Mesenchymal stem cell (in vitro differentiated cells and primary cell): ENCODE measurements around the gene USP22.

Experiments used
- DNase-seq: peaks from one replicate; pipeline ENCODE4 v3.0.0-alpha.2; 2013
- H2AFZ ChIP-seq: one replicate; pipeline ENCODE4 v1.6.1; 2013; ENCODE audit warnings: low read depth, mild to moderate bottlenecking, control low read depth, inconsistent platforms, low read length, moderate library complexity
- H2AK5ac ChIP-seq: 2 replicates; pipeline ENCODE4 v1.6.1; 2013; ENCODE audit warnings: low read length, moderate library complexity, mild to moderate bottlenecking, inconsistent platforms; ENCODE audit not compliant: severe bottlenecking
- H2BK120ac ChIP-seq: one replicate; pipeline ENCODE4 v1.6.1; 2013; ENCODE audit warnings: low read depth, mild to moderate bottlenecking, inconsistent platforms, low read length, moderate library complexity
- H2BK12ac ChIP-seq, 2 experiments: one replicate each; pipeline ENCODE4 v1.6.1; 2013; ENCODE audit warnings: inconsistent platforms in 2 of 2, low read length in 2 of 2, mild to moderate bottlenecking in 2 of 2, moderate library complexity in 2 of 2, control low read depth in 1 of 2
- H2BK15ac ChIP-seq: one replicate; pipeline ENCODE4 v1.6.1; 2013; ENCODE audit warnings: mild to moderate bottlenecking, low read depth, inconsistent platforms; ENCODE audit not compliant: poor library complexity, severe bottlenecking
- H2BK5ac ChIP-seq: 2 replicates; pipeline ENCODE4 v1.6.1; 2013; ENCODE audit warnings: low read depth, mild to moderate bottlenecking, low read length, control low read depth, inconsistent platforms; ENCODE audit not compliant: poor library complexity, severe bottlenecking
- H3K14ac ChIP-seq, 2 experiments: one replicate each; pipeline ENCODE4 v1.6.1; 2013; ENCODE audit warnings: inconsistent platforms in 2 of 2, low read length in 2 of 2, control low read depth in 1 of 2, mild to moderate bottlenecking in 1 of 2, moderate library complexity in 1 of 2
- H3K18ac ChIP-seq, 2 experiments: one replicate each; pipeline ENCODE4 v1.6.1; 2013; ENCODE audit warnings: inconsistent platforms in 2 of 2, low read length in 2 of 2, control low read depth in 1 of 2, low read depth in 1 of 2, mild to moderate bottlenecking in 1 of 2
- H3K23ac ChIP-seq, 2 experiments: one replicate each; pipeline ENCODE4 v1.6.1; 2013; ENCODE audit warnings: inconsistent platforms in 2 of 2, low read length in 2 of 2, mild to moderate bottlenecking in 2 of 2, moderate library complexity in 2 of 2, control low read depth in 1 of 2
- H3K27ac ChIP-seq: 2 replicates; pipeline ENCODE4 v1.5.1; 2013; ENCODE audit warnings: mild to moderate bottlenecking, moderate library complexity, low read length, control low read depth, inconsistent platforms; ENCODE audit not compliant: poor library complexity, severe bottlenecking
- H3K27me3 ChIP-seq, 2 experiments: 2 replicates each; pipeline versions ENCODE4 v1.6.1 to v1.7.0; 2013; ENCODE audit warnings: low read length in 2 of 2, mild to moderate bottlenecking in 2 of 2, moderate library complexity in 2 of 2, control low read depth in 1 of 2, inconsistent platforms in 1 of 2; ENCODE audit not compliant: control insufficient read depth in 1 of 2, insufficient read depth in 1 of 2
- H3K36me3 ChIP-seq, 2 experiments: 2 replicates each; pipeline versions ENCODE4 v1.6.1 to v1.7.0; 2013; ENCODE audit warnings: low read length in 2 of 2, control low read depth in 1 of 2, inconsistent platforms in 1 of 2, low read depth in 1 of 2, mild to moderate bottlenecking in 1 of 2; ENCODE audit not compliant: insufficient read depth in 2 of 2, control insufficient read depth in 1 of 2
- H3K4ac ChIP-seq, 2 experiments: one replicate each; pipeline ENCODE4 v1.6.1; 2013; ENCODE audit warnings: inconsistent platforms in 2 of 2, low read length in 2 of 2, mild to moderate bottlenecking in 2 of 2, moderate library complexity in 2 of 2, control low read depth in 1 of 2, low read depth in 1 of 2
- H3K4me1 ChIP-seq: 2 replicates; pipeline ENCODE4 v1.6.1; 2013; ENCODE audit warnings: low read depth, low read length, control low read depth; ENCODE audit not compliant: control insufficient read depth, insufficient read depth
- H3K4me2 ChIP-seq: 2 replicates; pipeline ENCODE4 v1.6.1; 2013; ENCODE audit warnings: low read length, mild to moderate bottlenecking, inconsistent platforms; ENCODE audit not compliant: poor library complexity, severe bottlenecking
- H3K4me3 ChIP-seq, 2 experiments: 2 replicates each; pipeline versions ENCODE4 v1.5.1 to v1.7.0; 2013; ENCODE audit warnings: low read length in 2 of 2, mild to moderate bottlenecking in 2 of 2, control low read depth in 1 of 2, low read depth in 1 of 2; ENCODE audit not compliant: insufficient read depth in 1 of 2
- H3K79me1 ChIP-seq: replicated peaks from 2 replicates; pipeline ENCODE4 v1.6.1; 2013; ENCODE audit warnings: mild to moderate bottlenecking, control low read depth, low read length, inconsistent platforms; ENCODE audit not compliant: poor library complexity, severe bottlenecking
- H3K9ac ChIP-seq: 2 replicates; pipeline ENCODE4 v1.7.0; 2013; ENCODE audit warnings: mild to moderate bottlenecking, low read length, moderate library complexity
- H3K9me3 ChIP-seq: 2 replicates; pipeline ENCODE4 v1.7.0; 2013; ENCODE audit warnings: mild to moderate bottlenecking, low read length; ENCODE audit not compliant: control insufficient read depth
- H4K8ac ChIP-seq: one replicate; pipeline ENCODE4 v1.6.1; 2013; ENCODE audit warnings: inconsistent platforms, mild to moderate bottlenecking, low read length, moderate library complexity
- H4K91ac ChIP-seq: one replicate; pipeline ENCODE4 v1.6.1; 2013; ENCODE audit warnings: mild to moderate bottlenecking, low read length, inconsistent platforms
- WGBS: methylation state at CpG from one replicate; pipeline ENCODE4 v1.1.7; 2013; ENCODE audit warnings: mixed read lengths; 5-methylcytosine and 5-hydroxymethylcytosine counted together

USP22 gene

GRCh38 chr17:21001813-21002221 is 41.0 kb downstream of the USP22 start:
- no peak overlapping the region for H4K91ac ChIP-seq
- H4K8ac ChIP-seq: no peak overlapping the region
- no peak overlapping the region for H3K14ac ChIP-seq
- DNase-seq: peak; percentile 16
- H3K27ac ChIP-seq: no peak overlapping the region
- H2BK120ac ChIP-seq: no peak overlapping the region
- H2AFZ ChIP-seq: no peak overlapping the region
- peak overlapping the region; percentile 23 for H3K9ac ChIP-seq
- H3K36me3 ChIP-seq: peaks cover 84 to 86% of the 10 kb centered on the region in 2 experiments
- no peak overlapping the region for H2BK5ac ChIP-seq
- H3K27me3 ChIP-seq: no peaks in the 10 kb centered on the region
- H3K4ac ChIP-seq: no peak overlapping the region
- no peak overlapping the region for H2BK15ac ChIP-seq
- no peak overlapping the region for H2BK12ac ChIP-seq
- no peak overlapping the region for H3K4me2 ChIP-seq
- no peak overlapping the region for H3K18ac ChIP-seq
- H3K4me3 ChIP-seq: no peak overlapping the region
- H3K23ac ChIP-seq: peak overlapping the region in 1 of 2 experiments; percentile 16
- no peak overlapping the region for H2AK5ac ChIP-seq
- H3K4me1 ChIP-seq: peaks cover 15% of the 10 kb centered on the region
- WGBS: 79% methylated on average over 12 of the region's 12 CpGs
- no peaks in the 10 kb centered on the region for H3K9me3 ChIP-seq
- H3K79me1 ChIP-seq: peaks cover 28% of the 10 kb centered on the region

GRCh38 chr17:21001111-21001812 is 41.5 kb downstream of the USP22 start:
- no peak overlapping the region for H3K27ac ChIP-seq
- no peaks in the 10 kb centered on the region for H3K27me3 ChIP-seq
- H3K14ac ChIP-seq: no peak overlapping the region
- H3K4me3 ChIP-seq: no peak overlapping the region
- no peak overlapping the region for H2BK5ac ChIP-seq
- peak overlapping the region; percentile 23 for H3K9ac ChIP-seq
- H4K8ac ChIP-seq: no peak overlapping the region
- H2BK12ac ChIP-seq: no peak overlapping the region
- no peak overlapping the region for H2BK15ac ChIP-seq
- H3K4me1 ChIP-seq: peaks cover 18% of the 10 kb centered on the region
- H4K91ac ChIP-seq: no peak overlapping the region
- H3K4ac ChIP-seq: no peak overlapping the region
- H3K23ac ChIP-seq: no peak overlapping the region
- peak; percentile 35 for DNase-seq
- H3K36me3 ChIP-seq: peaks cover 80 to 82% of the 10 kb centered on the region in 2 experiments
- no peak overlapping the region for H2AK5ac ChIP-seq
- WGBS: 87% methylated on average over 6 of the region's 7 CpGs
- H3K79me1 ChIP-seq: peaks cover 27% of the 10 kb centered on the region
- no peak overlapping the region for H2AFZ ChIP-seq
- no peak overlapping the region for H2BK120ac ChIP-seq
- no peak overlapping the region for H3K18ac ChIP-seq
- H3K4me2 ChIP-seq: no peak overlapping the region
- H3K9me3 ChIP-seq: no peaks in the 10 kb centered on the region

- Histone ChIP-seq H2AK5ac (no peak overlapping the region), H3K4ac (peak overlapping the region in 1 of 2 experiments; percentile 54), H3K18ac (no peak overlapping the region), H3K4me1 (peaks cover 18% of the 10 kb centered on the region), H3K23ac (no peak overlapping the region), H3K4me3 (no peak overlapping the region), H3K9ac (peak overlapping the region; percentile 45), H3K79me1 (peaks cover 20% of the 10 kb centered on the region), H4K91ac (no peak overlapping the region), H3K4me2 (no peak overlapping the region), H2AFZ (no peak overlapping the region), H3K27ac (no peak overlapping the region), H3K9me3 (no peaks in the 10 kb centered on the region), H2BK5ac (no peak overlapping the region), H3K14ac (no peak overlapping the region), H4K8ac (no peak overlapping the region), H2BK15ac (no peak overlapping the region), H2BK12ac (no peak overlapping the region), H3K36me3 (peaks cover 67 to 79% of the 10 kb centered on the region in 2 experiments), H2BK120ac (no peak overlapping the region), H3K27me3 (no peaks in the 10 kb centered on the region)
- WGBS: 97% methylated on average over 11 of the region's 13 CpGs
- no peak for DNase-seq
Measured at GRCh38 chr17:20999841-21000532, 42.8 kb downstream of the USP22 start.

- Histone ChIP-seq H4K8ac (no peak overlapping the region), H3K18ac (peak overlapping the region in 1 of 2 experiments; percentile 8), H2BK120ac (no peak overlapping the region), H3K4ac (no peak overlapping the region), H2BK5ac (no peak overlapping the region), H2AFZ (no peak overlapping the region), H3K4me1 (peaks cover 15% of the 10 kb centered on the region), H2BK12ac (no peak overlapping the region), H2BK15ac (no peak overlapping the region), H3K27me3 (no peaks in the 10 kb centered on the region), H3K79me1 (peaks cover 12% of the 10 kb centered on the region), H3K23ac (no peak overlapping the region), H3K14ac (no peak overlapping the region), H3K9me3 (no peaks in the 10 kb centered on the region), H3K4me3 (no peak overlapping the region), H3K4me2 (no peak overlapping the region), H3K9ac (peak overlapping the region; percentile 45), H2AK5ac (no peak overlapping the region), H3K27ac (peak overlapping the region; percentile 37), H4K91ac (no peak overlapping the region), H3K36me3 (peaks cover 58 to 77% of the 10 kb centered on the region in 2 experiments)
- 85% methylated on average over 16 of the region's 16 CpGs for WGBS
- DNase-seq: no peak
Measured at GRCh38 chr17:20999044-20999573, 43.7 kb downstream of the USP22 start.
